Left lung (tissue), 10 donors: ENCODE results near the gene PSAPL1. TPM values are rescaled to one million over a fixed set of nuclear protein-coding genes. Genes with fewer than 3 reads are reported as not detected.

Experiments used
- ATAC-seq: fragments of 200-7000 bp; cut with Tn5 transposase; one replicate; pipeline ENCODE4 v1.9.1; 2020; ENCODE audit warnings: moderate library complexity
- DNase-seq, 4 donors: peaks; one replicate each; pipeline ENCODE4 v3.0.0-alpha.2; 2013 to 2020
- H3K27ac ChIP-seq, 2 donors: fragments of 200-600 bp; sonication (generic) in 1 of 2; one replicate each; pipeline versions ENCODE4 v1.5.0 to v1.8.0; 2020 to 2021
- H3K27me3 ChIP-seq, 2 donors: fragments of 200-600 bp; sonication (generic) in 1 of 2; one replicate each; pipeline versions ENCODE4 v1.5.0 to v1.8.0; 2020 to 2021
- H3K36me3 ChIP-seq, 2 donors: fragments of 200-600 bp; sonication (generic) in 1 of 2; one replicate each; pipeline versions ENCODE4 v1.5.0 to v1.8.0; 2020 to 2021
- H3K4me1 ChIP-seq, 2 donors: fragments of 200-600 bp; one replicate each; pipeline ENCODE4 v1.8.0; 2021
- H3K4me3 ChIP-seq, 2 donors: fragments of 200-600 bp; sonication (generic) in 1 of 2; one replicate each; pipeline versions ENCODE4 v1.5.0 to v1.8.0; 2020 to 2021; ENCODE audit warnings: mild to moderate bottlenecking in 1 of 2
- H3K9me3 ChIP-seq, 2 donors: fragments of 200-600 bp; sonication (generic) in 1 of 2; one replicate each; pipeline versions ENCODE4 v1.5.0 to v1.8.0; 2020 to 2021
- CTCF ChIP-seq, 2 donors: fragments of 200-600 bp; sonication (generic) in 1 of 2; IDR thresholded peaks; one replicate each; pipeline versions ENCODE4 v1.5.0 to v1.8.0; 2021; ENCODE audit warnings: antibody characterized with exemption in 2 of 2
- intact Hi-C, 2 donors: fragments of 100-400 bp; cut with DNase I; formaldehyde crosslinking; loops; one replicate each; pipeline versions ENCODE4 v1.11.2 to v1.14.2; 2022
- polyA plus RNA-seq, 6 donors: library from polyadenylated mRNA; unstranded; fragments of 120-200 nt; gene quantifications; one replicate each; pipeline ENCODE4 v1.2.1, GENCODE V29; 2013; ENCODE audit not compliant: insufficient read length in 6 of 6
- total RNA-seq, 2 donors: library from RNA; stranded (reverse); fragmentation: NEBNext Ultra II Directional; extraction: Animal tissue kit (Norgen Biotek cat#: 25700); gene quantifications; one replicate each; pipeline ENCODE4 v1.2.1, GENCODE V29; 2021
- donor health status: DM: no; HTN: yes; CAD: no.
- donor health status: DM: no; HTN: no; CAD: no.

PSAPL1 gene
- total and polyA plus RNA-seq, 8 donors, result 0.03 to 0.10 (median 0.06) TPM

- TF ChIP-seq CTCF (IDR thresholded peaks at IDR 0.05), result no peak
- Histone ChIP-seq H3K4me3 (no peak overlapping the region), H3K27ac (no peak overlapping the region), H3K9me3 (no peaks in the 10 kb centered on the region), H3K27me3 (peaks cover 0 to 19% of the 10 kb centered on the region in 2 donors), H3K36me3 (no peaks in the 10 kb centered on the region), H3K4me1 (no peaks in the 10 kb centered on the region)
- intact Hi-C loops, result no loop called here
- DNase-seq (peak in 1 of 4 donors; percentile 16), ATAC-seq (no peak)
These were observed 46.8 kb downstream of the PSAPL1 start for GRCh38 chr4:7387925-7388324.

GRCh38 chr4:7384929-7385890, 49.5 kb downstream of the PSAPL1 start:
- H3K27me3 ChIP-seq, result peaks cover 0 to 14% of the 10 kb centered on the region in 2 donors
- H3K9me3 ChIP-seq, result no peaks in the 10 kb centered on the region
- no peak overlapping the region for H3K4me3 ChIP-seq
- DNase-seq (peak in 1 of 4 donors; percentile 21), ATAC-seq (no peak)
- H3K36me3 ChIP-seq, result no peaks in the 10 kb centered on the region
- no peak for TF ChIP-seq CTCF (IDR thresholded peaks at IDR 0.05)
- intact Hi-C loops, result no loop called here
- no peaks in the 10 kb centered on the region for H3K4me1 ChIP-seq
- no peak overlapping the region for H3K27ac ChIP-seq

- Histone ChIP-seq H3K36me3 (no peaks in the 10 kb centered on the region), H3K4me1 (no peaks in the 10 kb centered on the region), H3K9me3 (no peaks in the 10 kb centered on the region), H3K4me3 (no peak overlapping the region), H3K27me3 (peaks cover 0 to 18% of the 10 kb centered on the region in 2 donors), H3K27ac (no peak overlapping the region)
- intact Hi-C loops, result no loop called here
- no peak for TF ChIP-seq CTCF (IDR thresholded peaks at IDR 0.05)
- DNase-seq (peak in 1 of 4 donors; percentile 29), ATAC-seq (no peak)
These were observed 50.5 kb downstream of the PSAPL1 start for GRCh38 chr4:7384003-7384928.

- H3K27ac ChIP-seq, result no peak overlapping the region
- no peaks in the 10 kb centered on the region for H3K4me1 ChIP-seq
- no peak overlapping the region for H3K4me3 ChIP-seq
- no peaks in the 10 kb centered on the region for H3K9me3 ChIP-seq
- H3K27me3 ChIP-seq, result peaks cover 0 to 22% of the 10 kb centered on the region in 2 donors
- H3K36me3 ChIP-seq, result no peaks in the 10 kb centered on the region
- DNase-seq (peak in 1 of 4 donors; percentile 11), ATAC-seq (no peak)
- intact Hi-C loops, result no loop called here
- no peak for TF ChIP-seq CTCF (IDR thresholded peaks at IDR 0.05)
These were observed 51.5 kb downstream of the PSAPL1 start for GRCh38 chr4:7383266-7383665.
